Uterus (tissue), 4 donors: ENCODE measurements around the gene OR4C11. TPM values are rescaled to one million over a fixed set of nuclear protein-coding genes. Genes with fewer than 3 reads are reported as not detected.

Experiments
- DNase-seq, 2 donors: peaks; one replicate each; pipeline ENCODE4 v3.0.0-alpha.2; 2019 to 2020
- H3K27ac ChIP-seq, 2 donors: fragments of 200-600 bp; sonication (generic); 1 replicate in 1 of 2; 2 replicates in 1 of 2; pipeline ENCODE4 v1.5.1; 2016 to 2018
- H3K27me3 ChIP-seq, 2 donors: fragments of 200-600 bp; sonication (generic); one replicate each; pipeline ENCODE4 v1.5.1; 2018 to 2019; ENCODE audit warnings: control low read depth in 1 of 2
- H3K36me3 ChIP-seq, 2 donors: fragments of 200-600 bp; sonication (generic); one replicate each; pipeline ENCODE4 v1.5.1; 2019; ENCODE audit warnings: control low read depth in 1 of 2
- H3K4me1 ChIP-seq, 2 donors: fragments of 200-600 bp; sonication (generic); one replicate each; pipeline ENCODE4 v1.5.1; 2018 to 2019; ENCODE audit warnings: control low read depth in 1 of 2
- H3K4me3 ChIP-seq, 2 donors: fragments of 200-600 bp; sonication (generic); 1 replicate in 1 of 2; 2 replicates in 1 of 2; pipeline ENCODE4 v1.5.1; 2018 to 2019; ENCODE audit warnings: mild to moderate bottlenecking in 1 of 2
- H3K9me3 ChIP-seq, 2 donors: fragments of 200-600 bp; sonication (generic); one replicate each; pipeline ENCODE4 v1.5.1; 2019; ENCODE audit warnings: control low read depth in 1 of 2
- CTCF ChIP-seq, 4 experiments: fragments of 200-600 bp in 2 of 4; fragments of 450-650 bp in 2 of 4; sonication (generic) in 2 of 4; IDR thresholded peaks; one replicate each; pipeline ENCODE4 v1.5.1; 2016 to 2019; ENCODE audit warnings: antibody characterized with exemption in 4 of 4, mild to moderate bottlenecking in 2 of 4, moderate library complexity in 1 of 4
- POLR2A ChIP-seq, 2 donors: fragments of 450-650 bp; IDR thresholded peaks; one replicate each; pipeline ENCODE4 v1.6.1; 2016; ENCODE audit warnings: antibody characterized with exemption in 2 of 2, mild to moderate bottlenecking in 1 of 2, moderate library complexity in 1 of 2
- intact Hi-C: fragments of 100-400 bp; cut with DNase I; formaldehyde crosslinking; loops from one replicate; pipeline ENCODE4 v1.15.1; 2023; ENCODE audit warnings: low total_unique reads
- total RNA-seq, 4 donors: library from RNA; depleted of rRNA in 3 of 4; stranded (reverse); fragments of >200 nt in 3 of 4; gene quantifications; one replicate each; pipeline versions ENCODE4 v1.1.0 to v1.2.4, GENCODE V29; 2014 to 2023
- donor health status: DM: yes; HTN: yes; CAD: no.

OR4C11 gene
- total RNA-seq = not detected

GRCh38 chr11:55607545-55607944 is at the start of gene OR4C11:
Gene OR4C11 (minus strand): TSS chr11:55607645. CDS start chr11:55604373, 3,272 bp downstream.
- Histone ChIP-seq H3K27me3 (no peaks in the 10 kb centered on the region), H3K9me3 (no peaks in the 10 kb centered on the region), H3K4me3 (no peak within 1 kb of the TSS), H3K4me1 (no peaks in the 10 kb centered on the region), H3K27ac (no peak within 1 kb of the TSS), H3K36me3 (no peaks in the 10 kb centered on the region)
- DNase-seq = no peak
- intact Hi-C loops = no loop called here
- TF ChIP-seq POLR2A (IDR thresholded peaks at IDR 0.05) (no peak), CTCF (IDR thresholded peaks at IDR 0.05) (no peak)

- no peak for TF ChIP-seq CTCF (IDR thresholded peaks at IDR 0.05)
- TF ChIP-seq POLR2A (IDR thresholded peaks at IDR 0.05) = no peak
- intact Hi-C loops = no loop called here
Observed at GRCh38 chr11:55655096-55655495, 47.7 kb upstream of the OR4C11 start.

GRCh38 chr11:55652560-55652959 is 45.1 kb upstream of the OR4C11 start:
- Histone ChIP-seq H3K36me3 (no peaks in the 10 kb centered on the region), H3K4me3 (no peak overlapping the region), H3K9me3 (no peaks in the 10 kb centered on the region), H3K27ac (no peak overlapping the region), H3K27me3 (no peaks in the 10 kb centered on the region), H3K4me1 (no peaks in the 10 kb centered on the region)
- intact Hi-C loops = no loop called here
- TF ChIP-seq CTCF (IDR thresholded peaks at IDR 0.05) = no peak
- TF ChIP-seq POLR2A (IDR thresholded peaks at IDR 0.05) = no peak
- no peak for DNase-seq

More at GRCh38 chr11:55655096-55655495, 47.7 kb upstream of the OR4C11 start:
- Histone ChIP-seq H3K27ac (no peak overlapping the region), H3K9me3 (no peaks in the 10 kb centered on the region), H3K27me3 (no peaks in the 10 kb centered on the region), H3K4me1 (no peaks in the 10 kb centered on the region), H3K36me3 (no peaks in the 10 kb centered on the region), H3K4me3 (no peak overlapping the region)
- DNase-seq = no peak

- H3K27me3 ChIP-seq = no peaks in the 10 kb centered on the region
- DNase-seq = no peak
- no peaks in the 10 kb centered on the region for H3K36me3 ChIP-seq
- H3K9me3 ChIP-seq = no peaks in the 10 kb centered on the region
- H3K4me3 ChIP-seq = no peak within 1 kb of the TSS
- no peak within 1 kb of the TSS for H3K27ac ChIP-seq
- H3K4me1 ChIP-seq = no peaks in the 10 kb centered on the region
- TF ChIP-seq CTCF (IDR thresholded peaks at IDR 0.05) = no peak
- TF ChIP-seq POLR2A (IDR thresholded peaks at IDR 0.05) = no peak
- intact Hi-C loops = no loop called here
Observed at GRCh38 chr11:55648027-55648426, 40.6 kb upstream of the OR4C11 start, which contains the start of gene OR4S2. Gene OR4S2 (plus strand): TSS chr11:55648327. CDS start chr11:55650904, 2,577 bp downstream.

GRCh38 chr11:55634813-55635212 is 27.4 kb upstream of the OR4C11 start, which contains the start of gene OR4P4:
Gene OR4P4 (plus strand): TSS chr11:55635113.
- H3K9me3 ChIP-seq = no peaks in the 10 kb centered on the region
- H3K27ac ChIP-seq = no peak within 1 kb of the TSS
- DNase-seq = no peak
- no peaks in the 10 kb centered on the region for H3K36me3 ChIP-seq
- H3K27me3 ChIP-seq = no peaks in the 10 kb centered on the region
- intact Hi-C loops = no loop called here
- no peak for TF ChIP-seq POLR2A (IDR thresholded peaks at IDR 0.05)
- TF ChIP-seq CTCF (IDR thresholded peaks at IDR 0.05) = no peak
- H3K4me1 ChIP-seq = no peaks in the 10 kb centered on the region
- H3K4me3 ChIP-seq = no peak within 1 kb of the TSS
